ENCODE data around the gene NFKBIE. TPM values are rescaled to one million over a fixed set of nuclear protein-coding genes. Genes with fewer than 3 reads are reported as not detected.
A peak's percentile ranks its signal among the peaks of the same experiment; 100 is the strongest.

Gene NFKBIE
- total and polyA plus RNA-seq, 2 of the 13 experiments (the other 11 are each of a cell fraction or from before 2014, with no cell fraction given): 6.7 to 14.5 TPM

DNA sequence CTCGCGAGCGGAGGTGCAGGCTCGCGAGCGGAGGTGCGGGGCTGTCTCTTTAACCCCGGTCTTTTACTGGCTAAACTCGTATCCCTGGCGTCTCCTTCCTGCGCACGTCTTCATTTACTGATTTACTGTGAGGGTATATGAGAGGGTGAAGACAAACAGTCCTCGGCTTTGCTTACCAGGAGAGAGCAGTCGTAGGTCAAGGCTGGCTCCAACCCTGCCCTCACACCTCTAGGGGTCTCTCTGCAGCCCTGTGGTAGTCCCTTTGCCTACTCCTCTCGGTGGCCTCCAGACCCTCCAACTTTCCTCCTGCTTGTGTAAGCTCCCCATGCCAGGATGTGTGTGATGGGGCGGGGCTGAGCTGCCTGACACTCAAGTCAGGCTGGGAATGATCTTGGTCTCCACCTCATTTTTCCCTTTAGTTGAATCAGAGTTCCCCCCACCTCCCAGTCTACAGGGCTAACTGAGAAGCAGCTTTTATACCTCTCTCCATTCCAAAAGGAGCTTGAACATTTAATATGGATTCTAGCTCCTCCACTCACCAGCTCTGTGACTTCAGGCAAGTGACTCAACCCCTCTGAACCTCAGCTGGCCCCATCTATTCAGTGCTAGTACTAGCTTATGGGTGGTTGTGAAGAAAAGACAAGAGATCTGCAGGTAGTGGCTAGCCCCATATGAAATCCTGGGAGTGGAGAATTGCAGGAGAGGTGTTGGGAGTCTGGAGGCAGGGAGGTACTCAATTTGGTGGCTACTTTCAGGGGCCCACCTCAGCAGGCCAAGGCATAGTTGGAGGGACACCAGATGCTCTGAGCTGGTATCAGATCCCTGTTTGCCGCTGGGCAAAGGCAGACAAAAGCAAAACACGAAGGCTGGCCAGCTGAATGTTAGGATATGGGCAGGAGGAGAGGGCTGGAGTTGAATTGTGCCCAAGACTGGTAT lies 41.1 kb downstream of the NFKBIE start (continued):
- TF ChIP-seq, protein P1, sequence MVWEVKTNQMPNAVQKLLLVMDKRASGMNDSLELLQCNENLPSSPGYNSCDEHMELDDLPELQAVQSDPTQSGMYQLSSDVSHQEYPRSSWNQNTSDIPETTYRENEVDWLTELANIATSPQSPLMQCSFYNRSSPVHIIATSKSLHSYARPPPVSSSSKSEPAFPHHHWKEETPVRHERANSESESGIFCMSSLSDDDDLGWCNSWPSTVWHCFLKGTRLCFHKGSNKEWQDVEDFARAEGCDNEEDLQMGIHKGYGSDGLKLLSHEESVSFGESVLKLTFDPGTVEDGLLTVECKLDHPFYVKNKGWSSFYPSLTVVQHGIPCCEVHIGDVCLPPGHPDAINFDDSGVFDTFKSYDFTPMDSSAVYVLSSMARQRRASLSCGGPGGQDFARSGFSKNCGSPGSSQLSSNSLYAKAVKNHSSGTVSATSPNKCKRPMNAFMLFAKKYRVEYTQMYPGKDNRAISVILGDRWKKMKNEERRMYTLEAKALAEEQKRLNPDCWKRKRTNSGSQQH (CRISPR knock-in tag; IDR thresholded peaks at IDR 0.05; ENCODE audit: low read depth): no peak
- TF ChIP-seq RARA (CRISPR knock-in tag; IDR thresholded peaks at IDR 0.05) (no peak), ZNF598 (CRISPR knock-in tag; IDR thresholded peaks at IDR 0.05; ENCODE audit: borderline replicate concordance) (no peak), MTA3 (CRISPR knock-in tag; IDR thresholded peaks at IDR 0.05) (no peak), JUN (CRISPR knock-in tag; IDR thresholded peaks at IDR 0.05) (no peak), PCBP2 (optimal IDR thresholded peaks at IDR 0.05; ENCODE audit: low read depth, low read length, poor library complexity, severe bottlenecking) (no peak), MAF1 (CRISPR knock-in tag; IDR thresholded peaks at IDR 0.05; ENCODE audit: borderline replicate concordance) (no peak), KDM6A (CRISPR knock-in tag; IDR thresholded peaks at IDR 0.05; ENCODE audit: low read depth) (0 out of 2 replicates have a peak, but pooled peaks have one; percentile 8)
- TF ChIP-seq, protein P2, sequence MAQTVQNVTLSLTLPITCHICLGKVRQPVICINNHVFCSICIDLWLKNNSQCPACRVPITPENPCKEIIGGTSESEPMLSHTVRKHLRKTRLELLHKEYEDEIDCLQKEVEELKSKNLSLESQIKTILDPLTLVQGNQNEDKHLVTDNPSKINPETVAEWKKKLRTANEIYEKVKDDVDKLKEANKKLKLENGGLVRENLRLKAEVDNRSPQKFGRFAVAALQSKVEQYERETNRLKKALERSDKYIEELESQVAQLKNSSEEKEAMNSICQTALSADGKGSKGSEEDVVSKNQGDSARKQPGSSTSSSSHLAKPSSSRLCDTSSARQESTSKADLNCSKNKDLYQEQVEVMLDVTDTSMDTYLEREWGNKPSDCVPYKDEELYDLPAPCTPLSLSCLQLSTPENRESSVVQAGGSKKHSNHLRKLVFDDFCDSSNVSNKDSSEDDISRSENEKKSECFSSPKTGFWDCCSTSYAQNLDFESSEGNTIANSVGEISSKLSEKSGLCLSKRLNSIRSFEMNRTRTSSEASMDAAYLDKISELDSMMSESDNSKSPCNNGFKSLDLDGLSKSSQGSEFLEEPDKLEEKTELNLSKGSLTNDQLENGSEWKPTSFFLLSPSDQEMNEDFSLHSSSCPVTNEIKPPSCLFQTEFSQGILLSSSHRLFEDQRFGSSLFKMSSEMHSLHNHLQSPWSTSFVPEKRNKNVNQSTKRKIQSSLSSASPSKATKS (CRISPR knock-in tag; IDR thresholded peaks at IDR 0.05): no peak; the same call in 1 of the 2 replicates
- TF ChIP-seq, protein P3, sequence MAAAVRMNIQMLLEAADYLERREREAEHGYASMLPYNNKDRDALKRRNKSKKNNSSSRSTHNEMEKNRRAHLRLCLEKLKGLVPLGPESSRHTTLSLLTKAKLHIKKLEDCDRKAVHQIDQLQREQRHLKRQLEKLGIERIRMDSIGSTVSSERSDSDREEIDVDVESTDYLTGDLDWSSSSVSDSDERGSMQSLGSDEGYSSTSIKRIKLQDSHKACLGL (CRISPR knock-in tag; IDR thresholded peaks at IDR 0.05): peak; percentile 39; the same call in 1 of the 2 replicates
- TF ChIP-seq, protein P4, sequence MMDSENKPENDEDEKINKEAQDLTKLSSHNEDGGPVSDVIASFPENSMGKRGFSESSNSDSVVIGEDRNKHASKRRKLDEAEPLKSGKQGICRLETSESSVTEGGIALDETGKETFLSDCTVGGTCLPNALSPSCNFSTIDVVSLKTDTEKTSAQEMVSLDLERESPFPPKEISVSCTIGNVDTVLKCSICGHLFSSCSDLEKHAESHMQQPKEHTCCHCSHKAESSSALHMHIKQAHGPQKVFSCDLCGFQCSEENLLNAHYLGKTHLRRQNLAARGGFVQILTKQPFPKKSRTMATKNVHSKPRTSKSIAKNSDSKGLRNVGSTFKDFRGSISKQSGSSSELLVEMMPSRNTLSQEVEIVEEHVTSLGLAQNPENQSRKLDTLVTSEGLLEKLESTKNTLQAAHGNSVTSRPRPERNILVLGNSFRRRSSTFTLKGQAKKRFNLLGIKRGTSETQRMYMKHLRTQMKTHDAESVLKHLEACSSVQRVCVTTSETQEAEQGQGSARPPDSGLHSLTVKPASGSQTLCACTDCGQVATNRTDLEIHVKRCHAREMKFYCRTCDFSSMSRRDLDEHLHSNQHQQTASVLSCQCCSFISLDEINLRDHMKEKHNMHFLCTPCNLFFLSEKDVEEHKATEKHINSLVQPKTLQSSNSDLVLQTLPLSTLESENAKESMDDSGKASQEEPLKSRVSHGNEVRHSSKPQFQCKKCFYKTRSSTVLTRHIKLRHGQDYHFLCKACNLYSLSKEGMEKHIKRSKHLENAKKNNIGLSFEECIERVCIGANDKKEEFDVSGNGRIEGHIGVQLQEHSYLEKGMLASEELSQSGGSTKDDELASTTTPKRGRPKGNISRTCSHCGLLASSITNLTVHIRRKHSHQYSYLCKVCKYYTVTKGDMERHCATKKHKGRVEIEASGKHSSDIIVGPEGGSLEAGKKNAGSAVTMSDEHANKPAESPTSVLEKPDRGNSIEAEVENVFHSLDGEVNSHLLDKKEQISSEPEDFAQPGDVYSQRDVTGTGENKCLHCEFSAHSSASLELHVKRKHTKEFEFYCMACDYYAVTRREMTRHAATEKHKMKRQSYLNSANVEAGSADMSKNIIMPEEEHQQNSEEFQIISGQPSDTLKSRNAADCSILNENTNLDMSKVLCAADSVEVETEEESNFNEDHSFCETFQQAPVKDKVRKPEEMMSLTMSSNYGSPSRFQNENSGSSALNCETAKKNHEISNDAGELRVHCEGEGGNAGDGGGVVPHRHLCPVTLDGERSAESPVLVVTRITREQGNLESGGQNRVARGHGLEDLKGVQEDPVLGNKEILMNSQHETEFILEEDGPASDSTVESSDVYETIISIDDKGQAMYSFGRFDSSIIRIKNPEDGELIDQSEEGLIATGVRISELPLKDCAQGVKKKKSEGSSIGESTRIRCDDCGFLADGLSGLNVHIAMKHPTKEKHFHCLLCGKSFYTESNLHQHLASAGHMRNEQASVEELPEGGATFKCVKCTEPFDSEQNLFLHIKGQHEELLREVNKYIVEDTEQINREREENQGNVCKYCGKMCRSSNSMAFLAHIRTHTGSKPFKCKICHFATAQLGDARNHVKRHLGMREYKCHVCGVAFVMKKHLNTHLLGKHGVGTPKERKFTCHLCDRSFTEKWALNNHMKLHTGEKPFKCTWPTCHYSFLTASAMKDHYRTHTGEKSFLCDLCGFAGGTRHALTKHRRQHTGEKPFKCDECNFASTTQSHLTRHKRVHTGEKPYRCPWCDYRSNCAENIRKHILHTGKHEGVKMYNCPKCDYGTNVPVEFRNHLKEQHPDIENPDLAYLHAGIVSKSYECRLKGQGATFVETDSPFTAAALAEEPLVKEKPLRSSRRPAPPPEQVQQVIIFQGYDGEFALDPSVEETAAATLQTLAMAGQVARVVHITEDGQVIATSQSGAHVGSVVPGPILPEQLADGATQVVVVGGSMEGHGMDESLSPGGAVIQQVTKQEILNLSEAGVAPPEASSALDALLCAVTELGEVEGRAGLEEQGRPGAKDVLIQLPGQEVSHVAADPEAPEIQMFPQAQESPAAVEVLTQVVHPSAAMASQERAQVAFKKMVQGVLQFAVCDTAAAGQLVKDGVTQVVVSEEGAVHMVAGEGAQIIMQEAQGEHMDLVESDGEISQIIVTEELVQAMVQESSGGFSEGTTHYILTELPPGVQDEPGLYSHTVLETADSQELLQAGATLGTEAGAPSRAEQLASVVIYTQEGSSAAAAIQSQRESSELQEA (CRISPR knock-in tag; IDR thresholded peaks at IDR 0.05; ENCODE audit: not compliant biosample characterization): no peak
- TF ChIP-seq, protein P5, sequence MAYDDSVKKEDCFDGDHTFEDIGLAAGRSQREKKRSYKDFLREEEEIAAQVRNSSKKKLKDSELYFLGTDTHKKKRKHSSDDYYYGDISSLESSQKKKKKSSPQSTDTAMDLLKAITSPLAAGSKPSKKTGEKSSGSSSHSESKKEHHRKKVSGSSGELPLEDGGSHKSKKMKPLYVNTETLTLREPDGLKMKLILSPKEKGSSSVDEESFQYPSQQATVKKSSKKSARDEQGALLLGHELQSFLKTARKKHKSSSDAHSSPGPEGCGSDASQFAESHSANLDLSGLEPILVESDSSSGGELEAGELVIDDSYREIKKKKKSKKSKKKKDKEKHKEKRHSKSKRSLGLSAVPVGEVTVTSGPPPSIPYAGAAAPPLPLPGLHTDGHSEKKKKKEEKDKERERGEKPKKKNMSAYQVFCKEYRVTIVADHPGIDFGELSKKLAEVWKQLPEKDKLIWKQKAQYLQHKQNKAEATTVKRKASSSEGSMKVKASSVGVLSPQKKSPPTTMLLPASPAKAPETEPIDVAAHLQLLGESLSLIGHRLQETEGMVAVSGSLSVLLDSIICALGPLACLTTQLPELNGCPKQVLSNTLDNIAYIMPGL (CRISPR knock-in tag; IDR thresholded peaks at IDR 0.05; ENCODE audit: borderline replicate concordance in 1 of 2, low read depth in 1 of 2): 0 out of 4 replicates have a peak, but pooled peaks of 1 of the 2 experiments have one; percentile 2

All from HepG2 (cell line).